ENCODE measurements around the gene SGMS1. TPM values are rescaled to one million over a fixed set of nuclear protein-coding genes. Genes with fewer than 3 reads are reported as not detected.
A peak's percentile ranks its signal among the peaks of the same experiment; 100 is the strongest.

The SGMS1 gene
- total RNA-seq, 1 experiment from 2014 or later, result 34.5 TPM

GRCh38 chr10:50314169-50315071, 309.3 kb downstream of the SGMS1 start:
- TF ChIP-seq CTCF (IDR thresholded peaks at IDR 0.05; ENCODE audit: unreplicated experiment), result no peak
- intact Hi-C loops (cut with micrococcal nuclease; ENCODE audit: unreplicated experiment), result no loop called here
- CTCF ChIA-PET, result no interaction called here
- DNase-seq, result no peak
- H3K27me3 Mint-ChIP-seq (ENCODE audit: unreplicated experiment), result no peaks in the 10 kb centered on the region
- H3K9me3 Mint-ChIP-seq (ENCODE audit: low read depth, unreplicated experiment), result no peaks in the 10 kb centered on the region
- H3K27ac Mint-ChIP-seq (ENCODE audit: unreplicated experiment), result no peak overlapping the region
- no peaks in the 10 kb centered on the region for H3K4me1 Mint-ChIP-seq (ENCODE audit: low read depth, unreplicated experiment)
- no TSS peak for BruUV-seq (replicated peaks)
- H3K4me3 Mint-ChIP-seq (ENCODE audit: low read depth, unreplicated experiment), result no peak overlapping the region
- H3K36me3 Mint-ChIP-seq (ENCODE audit: insufficient read depth, unreplicated experiment), result peaks cover 6% of the 10 kb centered on the region

- H3K27ac Mint-ChIP-seq (ENCODE audit: unreplicated experiment), result no peak overlapping the region
- no TSS peak for BruUV-seq (replicated peaks)
- CTCF ChIA-PET, result interaction anchor here (0.7 to 1.2 kb wide), 2 partner anchors 52 to 240 kb away, joined by 3 to 4 read pairs; no protein-coding TSS in a partner anchor
Observed at GRCh38 chr10:50312464-50313437, 311.0 kb downstream of the SGMS1 start.

GRCh38 chr10:50310560-50311174, 313.1 kb downstream of the SGMS1 start:
- Mint-ChIP-seq H3K4me1 (ENCODE audit: low read depth, unreplicated experiment) (no peaks in the 10 kb centered on the region), H3K36me3 (ENCODE audit: insufficient read depth, unreplicated experiment) (no peaks in the 10 kb centered on the region), H3K4me3 (ENCODE audit: low read depth, unreplicated experiment) (no peak overlapping the region), H3K9me3 (ENCODE audit: low read depth, unreplicated experiment) (no peaks in the 10 kb centered on the region), H3K27ac (ENCODE audit: unreplicated experiment) (no peak overlapping the region), H3K27me3 (ENCODE audit: unreplicated experiment) (no peaks in the 10 kb centered on the region)
- intact Hi-C loops (cut with micrococcal nuclease; ENCODE audit: unreplicated experiment), result no loop called here
- BruUV-seq (replicated peaks), result no TSS peak
- peak; percentile 37 for DNase-seq
- no peak for TF ChIP-seq CTCF (IDR thresholded peaks at IDR 0.05; ENCODE audit: unreplicated experiment)
- CTCF ChIA-PET, result no interaction called here

More at GRCh38 chr10:50312464-50313437, 311.0 kb downstream of the SGMS1 start:
- Mint-ChIP-seq H3K9me3 (ENCODE audit: low read depth, unreplicated experiment) (no peaks in the 10 kb centered on the region), H3K4me1 (ENCODE audit: low read depth, unreplicated experiment) (no peaks in the 10 kb centered on the region), H3K36me3 (ENCODE audit: insufficient read depth, unreplicated experiment) (no peaks in the 10 kb centered on the region), H3K4me3 (ENCODE audit: low read depth, unreplicated experiment) (no peak overlapping the region), H3K27me3 (ENCODE audit: unreplicated experiment) (no peaks in the 10 kb centered on the region)
- DNase-seq, result no peak
- intact Hi-C loops (cut with micrococcal nuclease; ENCODE audit: unreplicated experiment), result no loop called here
- TF ChIP-seq CTCF (IDR thresholded peaks at IDR 0.05; ENCODE audit: unreplicated experiment), result no peak

- Mint-ChIP-seq H3K27ac (ENCODE audit: unreplicated experiment) (no peak overlapping the region), H3K9me3 (ENCODE audit: low read depth, unreplicated experiment) (no peaks in the 10 kb centered on the region), H3K36me3 (ENCODE audit: insufficient read depth, unreplicated experiment) (no peaks in the 10 kb centered on the region), H3K4me1 (ENCODE audit: low read depth, unreplicated experiment) (no peaks in the 10 kb centered on the region), H3K4me3 (ENCODE audit: low read depth, unreplicated experiment) (no peak overlapping the region), H3K27me3 (ENCODE audit: unreplicated experiment) (no peaks in the 10 kb centered on the region)
- no peak for DNase-seq
- CTCF ChIA-PET, result no interaction called here
- intact Hi-C loops (cut with micrococcal nuclease; ENCODE audit: unreplicated experiment), result no loop called here
- no TSS peak for BruUV-seq (replicated peaks)
- no peak for TF ChIP-seq CTCF (IDR thresholded peaks at IDR 0.05; ENCODE audit: unreplicated experiment)
Observed at GRCh38 chr10:50309342-50309741, 314.4 kb downstream of the SGMS1 start.
